GM12878 (cell line): Measurements from ENCODE around the gene SLC28A1. TPM values are rescaled to one million over a fixed set of nuclear protein-coding genes. Genes with fewer than 3 reads are reported as not detected.

Experiments used
- CBX5 ChIP-seq: sonication (generic); IDR thresholded peaks from 2 replicates; pipeline ENCODE4 v1.6.1; 2016; ENCODE audit warnings: low read depth, moderate library complexity, mild to moderate bottlenecking, inconsistent platforms
- EED ChIP-seq: sonication (generic); IDR thresholded peaks from 2 replicates; pipeline ENCODE4 v1.6.1; 2016; ENCODE audit warnings: antibody characterized with exemption, low read depth
- EGR1 ChIP-seq, 2 experiments: IDR thresholded peaks; 1 replicate in 1 of 2; 2 replicates in 1 of 2; pipeline ENCODE4 v1.6.1; 2011 to 2012; ENCODE audit warnings: low read depth in 2 of 2, low read length in 2 of 2, borderline replicate concordance in 1 of 2, mild to moderate bottlenecking in 1 of 2, moderate library complexity in 1 of 2
- KAT2A ChIP-seq: conservative IDR thresholded peaks from 2 replicates; pipeline ENCODE4 v1.6.1; 2011; ENCODE audit warnings: low read depth, low read length; ENCODE audit not compliant: control insufficient read depth
- POLR2A ChIP-seq: IDR thresholded peaks from 2 replicates; pipeline ENCODE4 v1.6.1; 2011; ENCODE audit warnings: low read depth, mild to moderate bottlenecking, low read length
- PRDM15 ChIP-seq: fragments of 450-650 bp; formaldehyde crosslinking; IDR thresholded peaks from 2 replicates; pipeline ENCODE4 v1.4.0; 2020; ENCODE audit warnings: mild to moderate bottlenecking, moderate library complexity
- SIX5 ChIP-seq: IDR thresholded peaks from 2 replicates; pipeline ENCODE4 v1.6.1; 2011; ENCODE audit warnings: mild to moderate bottlenecking, low read depth, low read length, moderate library complexity; ENCODE audit not compliant: severe bottlenecking
- ZNF687 ChIP-seq: fragments of 450-650 bp; IDR thresholded peaks from 2 replicates; pipeline ENCODE4 v1.6.1; 2017; ENCODE audit warnings: mild to moderate bottlenecking, moderate library complexity
- polyA plus RNA-seq, 11 experiments: library from polyadenylated mRNA; depleted of rRNA in 4 of 11; unstranded in 6 of 11; stranded (reverse) in 5 of 11; fragments of >200 nt; fragmentation: Nextera tagmentation in 4 of 11; fragmentation: Illumina TruSeq in 1 of 11; extraction: Ambion mirVana in 4 of 11; extraction: Trizol in 1 of 11; gene quantifications; 1 replicate in 1 of 11; 2 replicates in 10 of 11; pipeline versions ENCODE4 v1.2.1 to v1.2.3, GENCODE V29; 2011 to 2016; ENCODE audit warnings: inconsistent platforms in 2 of 11, missing spikeins in 2 of 11, low read depth in 1 of 11
- total RNA-seq, 4 experiments: library from RNA; depleted of rRNA in 3 of 4; stranded (reverse); fragments of >200 nt in 3 of 4; fragmentation: Illumina TruSeq in 1 of 4; extraction: Trizol in 1 of 4; gene quantifications; 2 replicates each; pipeline versions ENCODE4 v1.2.1 to v1.2.3, GENCODE V29; 2013 to 2021

Gene SLC28A1
- total and polyA plus RNA-seq, 10 of the 15 experiments (the other 5 are each of a cell fraction or from before 2014, with no cell fraction given) = not detected

DNA sequence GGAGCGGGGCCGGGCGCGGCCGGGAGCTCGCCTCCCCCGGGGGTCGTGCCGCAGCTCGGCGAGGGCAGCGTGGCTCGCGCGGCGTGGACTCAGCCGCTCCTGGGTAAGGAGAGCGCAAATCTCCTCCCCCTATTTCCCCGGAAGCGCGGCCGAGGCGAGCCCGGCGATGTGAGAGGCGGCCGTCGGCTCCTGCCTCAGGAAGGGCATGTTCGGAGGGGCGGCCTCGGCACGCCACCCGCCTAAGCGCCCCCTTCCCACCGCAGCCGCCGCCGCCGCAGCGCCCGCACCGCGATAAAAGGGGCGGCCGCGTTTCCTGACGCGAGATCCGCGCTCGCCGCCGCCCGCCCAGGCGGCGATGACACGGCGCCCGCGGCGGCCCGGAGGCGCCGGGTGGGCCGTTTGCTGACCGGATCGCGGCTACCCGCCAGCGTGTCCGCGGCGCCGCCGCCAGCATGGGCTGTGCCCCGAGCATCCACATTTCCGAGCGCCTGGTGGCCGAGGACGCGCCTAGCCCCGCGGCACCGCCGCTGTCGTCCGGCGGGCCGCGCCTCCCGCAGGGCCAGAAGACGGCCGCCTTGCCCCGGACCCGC lies 97.3 kb downstream of the SLC28A1 start, which contains the start of gene PDE8A (continued):
- no peak for TF ChIP-seq CBX5
- TF ChIP-seq SIX5 = no peak
- TF ChIP-seq KAT2A = no peak
- TF ChIP-seq POLR2A = peak; percentile 63
- no peak for TF ChIP-seq PRDM15 (CRISPR knock-in tag)
- TF ChIP-seq EED = no peak
- TF ChIP-seq EGR1 (IDR thresholded peaks at IDR 0.05; ENCODE audit: borderline replicate concordance in 1 of 2, low read depth in 2 of 2, low read length in 2 of 2) = no peak
- TF ChIP-seq ZNF687 = no peak
